Keratinocyte (primary cell): ENCODE measurements around the gene SLC43A3. TPM values are rescaled to one million over a fixed set of nuclear protein-coding genes. Genes with fewer than 3 reads are reported as not detected.

Experiments used
- DNase-seq: peaks from one replicate; pipeline ENCODE4 v3.0.0-alpha.2; 2011; ENCODE audit warnings: low read depth, missing footprints, low spot score
- FAIRE-seq: peaks from 2 replicates; lab custom pipeline; 2011; peaks lifted over from hg19 to GRCh38; lab: Jason Lieb, UNC
- H2AFZ ChIP-seq: 2 replicates; pipeline ENCODE4 v1.6.0; 2012; ENCODE audit warnings: low read length, control low read depth, inconsistent platforms; ENCODE audit not compliant: control insufficient read depth
- H3K27ac ChIP-seq: 2 replicates; pipeline ENCODE4 v1.5.1; 2011; ENCODE audit warnings: low read length; ENCODE audit not compliant: control insufficient read depth, insufficient read depth
- H3K27me3 ChIP-seq: 3 replicates; pipeline ENCODE4 v1.6.0; 2011; ENCODE audit warnings: low read length; ENCODE audit not compliant: control insufficient read depth, insufficient read depth; ENCODE audit errors: extremely low read depth
- H3K36me3 ChIP-seq, 2 experiments: 2 replicates in 1 of 2; 3 replicates in 1 of 2; pipeline ENCODE4 v1.5.1; 2011; ENCODE audit warnings: low read length in 2 of 2, mild to moderate bottlenecking in 1 of 2; ENCODE audit not compliant: control insufficient read depth in 2 of 2, insufficient read depth in 2 of 2; ENCODE audit errors: extremely low read depth in 1 of 2
- H3K4me1 ChIP-seq: 3 replicates; pipeline ENCODE4 v1.5.1; 2011; ENCODE audit warnings: low read length; ENCODE audit not compliant: control insufficient read depth, insufficient read depth; ENCODE audit errors: extremely low read depth
- H3K4me2 ChIP-seq: 3 replicates; pipeline ENCODE4 v1.6.0; 2011; ENCODE audit warnings: low read depth, low read length; ENCODE audit not compliant: control insufficient read depth, insufficient read depth; ENCODE audit errors: extremely low read depth
- H3K4me3 ChIP-seq, 3 experiments: fragments of 200-600 bp in 1 of 3; sonication (generic) in 1 of 3; 2 replicates in 2 of 3; 3 replicates in 1 of 3; pipeline ENCODE4 v1.5.1; 2011 to 2016; ENCODE audit warnings: low read length in 3 of 3, mild to moderate bottlenecking in 3 of 3, control low read depth in 2 of 3, inconsistent platforms in 1 of 3, low read depth in 1 of 3, mixed read lengths in 1 of 3, mixed run types in 1 of 3, moderate library complexity in 1 of 3; ENCODE audit not compliant: control insufficient read depth in 2 of 3, insufficient read depth in 2 of 3; ENCODE audit errors: extremely low read depth in 1 of 3
- H3K79me2 ChIP-seq: 2 replicates; pipeline ENCODE4 v1.6.0; 2012; ENCODE audit warnings: low read length; ENCODE audit not compliant: control insufficient read depth, insufficient read depth
- H3K9ac ChIP-seq: 3 replicates; pipeline ENCODE4 v1.6.0; 2011; ENCODE audit warnings: low read length; ENCODE audit not compliant: control insufficient read depth, insufficient read depth; ENCODE audit errors: extremely low read depth
- H3K9me1 ChIP-seq: 3 replicates; pipeline ENCODE4 v1.6.0; 2011; ENCODE audit warnings: low read length; ENCODE audit not compliant: control insufficient read depth, insufficient read depth; ENCODE audit errors: extremely low read depth
- H3K9me3 ChIP-seq: 2 replicates; pipeline ENCODE4 v1.5.1; 2012; ENCODE audit warnings: low read depth, low read length; ENCODE audit not compliant: control insufficient read depth
- H4K20me1 ChIP-seq: 3 replicates; pipeline ENCODE4 v1.6.0; 2011; ENCODE audit warnings: low read length; ENCODE audit not compliant: control insufficient read depth, insufficient read depth; ENCODE audit errors: extremely low read depth
- CTCF ChIP-seq, 3 experiments: IDR thresholded peaks in 1 of 3; conservative IDR thresholded peaks in 1 of 3; optimal IDR thresholded peaks in 1 of 3; 2 replicates in 2 of 3; 3 replicates in 1 of 3; pipeline versions ENCODE3 to v1.5.1; 2011; ENCODE audit warnings: low read length in 3 of 3, mild to moderate bottlenecking in 3 of 3, moderate library complexity in 2 of 3, control low read depth in 1 of 3, inconsistent platforms in 1 of 3; ENCODE audit not compliant: insufficient read depth in 2 of 3; ENCODE audit errors: extremely low read depth in 1 of 3
- EZH2 ChIP-seq: IDR thresholded peaks from one replicate; pipeline ENCODE4 v1.6.1; 2012; ENCODE audit warnings: inconsistent platforms, mild to moderate bottlenecking, low read length, moderate library complexity
- dilution Hi-C: fragments of 300-500 bp; cut with MboI; formaldehyde crosslinking; loops from one replicate; pipeline ENCODE4 v1.7.0; 2020; ENCODE audit warnings: low sequenced_read_pairs; ENCODE audit not compliant: extremely low pct_ligation_motif_present
- polyA plus RNA-seq, 5 experiments: library from polyadenylated mRNA; depleted of rRNA in 3 of 5; stranded (reverse) in 3 of 5; stranded (forward) in 1 of 5; unstranded in 1 of 5; fragments of >200 nt; gene quantifications; 1 replicate in 1 of 5; 2 replicates in 3 of 5; 3 replicates in 1 of 5; pipeline versions ENCODE4 v1.2.1 to v1.2.3, GENCODE V29; 2011 to 2012; ENCODE audit warnings: missing spikeins in 2 of 5, low read depth in 1 of 5, low replicate concordance in 1 of 5

SLC43A3 gene
- polyA plus RNA-seq, 1 donor (not counting 4 experiments of a cell fraction or from before 2014, with no cell fraction given), result 48.1 TPM

GRCh38 chr11:57378186-57378585 lies 48.7 kb downstream of the SLC43A3 start:
- no peak for DNase-seq
- no peaks in the 10 kb centered on the region for H3K4me1 ChIP-seq
- no peak overlapping the region for H3K4me2 ChIP-seq
- no peaks in the 10 kb centered on the region for H3K27me3 ChIP-seq
- no peaks in the 10 kb centered on the region for H4K20me1 ChIP-seq
- dilution Hi-C loops, result no loop called here
- H3K9ac ChIP-seq, result no peak overlapping the region
- no peaks in the 10 kb centered on the region for H3K9me1 ChIP-seq
- no peak overlapping the region for H2AFZ ChIP-seq
- H3K36me3 ChIP-seq, result no peaks in the 10 kb centered on the region
- H3K4me3 ChIP-seq, result no peak overlapping the region
- TF ChIP-seq CTCF (optimal IDR thresholded peaks at IDR 0.05 in 1 of 3, IDR thresholded peaks at IDR 0.05 in 1 of 3, conservative IDR thresholded peaks at IDR 0.05 in 1 of 3; ENCODE audit: extremely low read depth in 1 of 3, insufficient read depth in 2 of 3, low read length in 3 of 3) (no peak), EZH2 (no peak)
- no peaks in the 10 kb centered on the region for H3K79me2 ChIP-seq
- no peak for FAIRE-seq
- H3K9me3 ChIP-seq, result no peaks in the 10 kb centered on the region
- no peak overlapping the region for H3K27ac ChIP-seq

- Histone ChIP-seq H3K9me3 (no peaks in the 10 kb centered on the region), H3K4me3 (no peak overlapping the region), H3K27ac (no peak overlapping the region), H3K27me3 (no peaks in the 10 kb centered on the region), H3K9me1 (no peaks in the 10 kb centered on the region), H3K4me2 (no peak overlapping the region), H3K9ac (no peak overlapping the region), H3K79me2 (no peaks in the 10 kb centered on the region), H3K4me1 (no peaks in the 10 kb centered on the region), H3K36me3 (no peaks in the 10 kb centered on the region), H2AFZ (no peak overlapping the region), H4K20me1 (no peaks in the 10 kb centered on the region)
- TF ChIP-seq CTCF (optimal IDR thresholded peaks at IDR 0.05 in 1 of 3, IDR thresholded peaks at IDR 0.05 in 1 of 3, conservative IDR thresholded peaks at IDR 0.05 in 1 of 3; ENCODE audit: extremely low read depth in 1 of 3, insufficient read depth in 2 of 3, low read length in 3 of 3), result no peak
- no peak for TF ChIP-seq EZH2
- FAIRE-seq (no peak), DNase-seq (no peak)
- dilution Hi-C loops, result no loop called here
Measured at GRCh38 chr11:57377107-57377506, 49.8 kb downstream of the SLC43A3 start.
